HG03575 (cell line): ENCODE data around the gene LBX2.

Experiments
- ATAC-seq: cut with Tn5 transposase; IDR thresholded peaks from one replicate; pipeline ENCODE4 v1.9.1; 2021; ENCODE audit not compliant: unreplicated experiment, insufficient number of reproducible peaks, low FRiP score; ENCODE audit errors: extremely low read depth

The LBX2 gene

GRCh38 chr2:74527741-74528140 is 28.3 kb upstream of the LBX2 start:
- no peak for ATAC-seq

- no peak for ATAC-seq
These were observed 27.3 kb upstream of the LBX2 start for GRCh38 chr2:74526649-74527230.

GRCh38 chr2:74525717-74526648 is 26.6 kb upstream of the LBX2 start, which contains the start of gene DQX1:
DQX1 (minus strand) TSS chr2:74526231; CDS start chr2:74525729, 502 bp downstream.
- ATAC-seq, result no peak

DNA sequence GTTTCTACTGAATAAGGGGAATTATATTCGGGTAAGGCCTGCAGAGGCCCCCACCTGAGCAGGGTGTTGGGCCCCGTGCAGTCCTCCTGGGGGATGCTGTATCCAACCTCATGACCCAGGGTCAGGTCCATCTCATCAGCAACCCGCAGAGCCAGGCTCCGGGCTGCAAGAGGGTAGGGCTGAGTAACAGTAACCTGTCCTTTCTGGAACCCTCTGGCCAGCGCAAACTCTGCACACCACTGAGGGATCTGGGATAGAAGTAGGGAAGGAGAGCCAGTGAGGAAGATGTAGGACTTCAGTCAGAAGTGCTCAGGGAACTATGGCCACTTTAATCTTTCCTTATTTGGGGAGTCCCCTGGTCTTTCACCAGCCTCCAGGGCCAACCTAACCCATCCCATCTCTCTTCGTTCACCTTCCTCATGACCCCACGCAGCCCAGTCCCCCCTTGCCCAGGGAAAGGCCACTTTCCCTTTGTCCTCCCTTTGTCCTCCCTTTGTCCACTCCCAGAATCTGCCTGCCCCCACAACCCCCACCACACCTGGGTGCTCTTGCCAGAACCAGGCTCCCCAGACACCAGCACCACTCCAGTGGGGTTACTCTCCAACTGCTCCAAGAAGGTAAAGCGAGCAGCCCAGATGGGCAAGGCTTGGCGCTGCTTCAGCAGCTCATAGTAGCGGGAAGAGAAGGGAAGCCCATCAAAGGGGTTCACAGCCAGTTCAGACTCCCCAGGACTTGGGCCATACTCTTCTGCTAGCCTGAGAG is 25.7 kb upstream of the LBX2 start:
- no peak for ATAC-seq

DNA sequence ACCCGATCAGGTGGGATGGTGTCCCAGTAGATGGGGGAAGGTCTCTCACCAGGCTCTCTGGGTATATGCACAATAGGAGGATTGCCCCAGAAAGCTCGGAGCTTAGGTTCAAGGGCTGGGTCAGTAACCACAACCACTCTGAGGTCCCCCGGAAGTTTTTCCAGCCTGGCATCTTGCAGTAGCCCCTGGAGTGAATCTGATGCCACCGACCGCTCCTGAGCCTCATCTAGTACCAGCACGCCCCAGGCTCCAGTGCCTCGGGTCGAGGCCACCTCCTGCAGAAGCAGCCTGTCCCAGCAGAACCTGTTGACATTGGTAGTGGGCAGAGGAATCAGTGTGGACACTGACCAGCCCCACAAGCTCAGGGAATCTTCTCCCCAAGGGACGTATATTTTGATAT is 24.6 kb upstream of the LBX2 start:
- no peak for ATAC-seq

DNA sequence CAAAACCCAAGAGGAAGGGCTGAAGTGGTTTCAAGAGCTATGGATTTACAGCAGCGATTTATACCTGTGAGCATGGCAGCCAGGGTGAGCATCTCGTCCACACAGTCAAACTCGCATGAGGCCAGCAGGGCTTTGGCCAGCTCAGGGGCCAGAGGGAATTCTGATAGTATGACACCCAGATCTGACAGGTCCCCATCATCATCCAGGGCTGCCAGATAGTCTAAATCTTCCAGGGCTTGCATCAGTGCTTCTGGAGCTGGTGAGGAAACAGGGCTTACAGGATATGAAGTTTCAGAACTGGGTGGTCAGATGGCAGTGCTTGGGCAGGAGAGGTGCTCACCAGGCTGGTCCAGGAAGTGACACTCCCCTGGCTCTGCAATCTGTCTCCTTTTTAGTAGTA is 23.1 kb upstream of the LBX2 start:
- ATAC-seq, result no peak

DNA sequence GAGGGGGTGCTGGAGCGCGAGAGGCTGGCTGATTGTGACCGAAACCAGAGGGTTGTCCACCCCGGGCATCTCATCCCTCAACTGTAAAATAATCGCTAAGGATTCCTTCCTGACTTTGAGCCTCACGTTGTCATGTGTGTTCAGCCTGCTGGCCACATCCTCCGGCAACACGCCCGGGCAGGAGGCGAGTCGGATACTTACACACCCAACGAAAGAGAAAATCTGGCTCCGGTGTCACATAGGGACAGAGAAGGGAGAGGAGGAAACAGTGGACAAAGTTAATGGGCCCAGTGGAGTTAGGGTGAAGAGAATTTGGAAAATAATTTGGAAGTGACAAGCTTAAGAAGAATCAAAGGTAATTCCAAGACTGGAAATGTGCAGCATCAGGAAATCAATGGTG is 17.2 kb upstream of the LBX2 start:
- ATAC-seq, result no peak

DNA sequence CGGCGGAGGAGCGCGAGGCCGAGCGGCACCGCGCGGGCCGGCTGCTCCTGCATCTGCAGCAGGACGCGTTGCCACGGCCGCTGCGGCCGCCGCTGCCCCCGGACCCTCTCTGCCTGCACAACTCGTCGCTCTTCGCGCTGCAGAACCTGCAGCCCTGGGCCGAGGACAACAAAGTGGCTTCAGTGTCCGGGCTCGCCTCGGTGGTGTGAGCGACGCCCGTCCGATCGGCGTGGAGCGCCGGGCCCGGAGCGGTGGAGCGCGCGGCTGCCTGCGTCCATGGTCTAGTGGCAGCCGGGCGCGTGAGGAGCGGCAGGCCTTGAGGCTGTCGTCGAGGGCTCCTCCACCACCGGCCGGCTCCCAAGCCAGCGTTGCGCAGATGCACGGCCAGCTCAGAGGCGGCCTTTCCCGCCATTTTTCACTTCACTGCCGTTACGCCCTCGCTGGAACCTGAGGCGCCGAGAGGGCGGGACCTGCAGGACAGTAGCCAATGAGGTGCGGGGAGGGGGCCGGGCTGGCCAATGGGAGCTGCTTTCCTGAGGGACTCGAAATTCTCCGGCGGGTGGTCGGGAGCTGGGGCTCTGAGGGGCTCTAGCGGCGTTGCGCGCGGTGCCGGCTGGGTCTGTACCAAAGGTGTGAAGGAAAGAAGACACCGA is 16.7 kb upstream of the LBX2 start:
- ATAC-seq, result no peak

DNA sequence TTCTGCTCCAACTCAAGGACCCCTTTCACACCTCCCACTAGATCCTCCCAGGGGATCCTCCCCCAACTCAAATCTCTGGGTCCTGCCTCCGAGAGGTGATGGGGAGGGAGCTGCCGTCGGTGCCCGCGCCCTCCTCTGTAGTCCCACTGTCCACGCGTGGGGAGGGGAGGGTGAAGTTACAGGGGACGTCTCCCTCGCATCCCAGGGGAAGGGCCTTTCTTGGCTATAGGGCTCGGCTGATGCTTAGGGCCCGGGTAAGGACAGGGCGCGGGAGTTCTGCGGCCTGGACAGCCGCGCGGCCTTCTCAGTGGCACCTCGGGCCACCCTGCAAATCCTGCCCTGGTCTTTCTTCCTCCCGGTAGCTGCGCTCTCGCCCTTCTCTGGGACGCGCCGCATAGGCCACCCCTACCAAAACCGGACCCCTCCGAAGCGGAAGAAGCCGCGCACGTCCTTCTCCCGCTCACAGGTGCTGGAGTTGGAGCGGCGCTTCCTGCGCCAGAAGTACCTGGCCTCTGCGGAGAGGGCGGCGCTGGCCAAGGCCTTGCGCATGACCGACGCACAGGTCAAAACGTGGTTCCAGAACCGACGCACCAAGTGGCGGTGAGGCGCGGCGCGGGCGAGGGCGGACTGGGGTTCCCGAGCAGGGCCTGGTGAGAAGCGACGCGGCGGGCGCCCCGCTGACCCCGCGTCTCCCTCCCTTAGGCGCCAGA is 16.0 kb upstream of the LBX2 start:
- no peak for ATAC-seq

- ATAC-seq, result no peak
These were observed 15.2 kb upstream of the LBX2 start, which contains the start of gene TLX2 for GRCh38 chr2:74514368-74515270. TLX2 (plus strand) TSS chr2:74514450; CDS start chr2:74514807, 357 bp downstream.

DNA sequence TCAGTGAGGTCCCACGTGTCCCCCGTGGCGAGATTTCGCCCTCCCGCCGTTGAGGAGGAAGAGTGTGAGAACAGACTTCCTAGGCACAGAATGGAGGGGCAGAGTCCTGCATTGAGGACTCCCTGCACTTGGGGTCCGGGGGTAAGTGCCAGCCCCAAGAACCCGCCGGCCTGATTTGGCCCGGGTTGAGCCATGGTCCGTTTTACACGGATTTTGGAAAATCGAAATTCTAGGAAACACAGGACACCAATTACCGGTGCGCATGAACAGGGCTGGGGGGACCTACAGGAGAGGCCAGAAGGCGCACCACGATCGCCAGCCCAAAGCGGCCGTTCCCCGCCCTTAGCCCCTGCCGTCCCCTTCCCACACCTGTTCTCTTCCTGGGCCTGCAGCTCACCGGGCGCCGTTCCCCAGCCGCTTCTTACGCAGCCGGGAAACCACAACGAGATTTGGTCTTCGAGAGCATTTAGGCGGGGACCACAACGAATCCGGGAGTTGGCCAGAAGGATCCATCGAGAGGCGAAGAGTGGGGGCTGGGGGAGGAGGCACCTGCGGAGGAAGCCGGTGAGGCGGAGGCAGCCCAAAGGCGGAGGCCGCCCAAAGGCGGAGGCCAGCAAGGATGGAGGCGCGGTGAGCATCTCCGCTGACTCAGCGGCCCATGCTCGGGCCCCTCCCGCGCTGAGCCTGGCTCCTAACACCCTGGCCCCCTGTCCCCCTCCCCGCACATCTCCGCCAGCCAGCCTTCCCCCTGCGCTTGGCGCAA is 14.4 kb upstream of the LBX2 start:
- no peak for ATAC-seq

GRCh38 chr2:74512744-74513604 is 13.6 kb upstream of the LBX2 start:
- ATAC-seq, result no peak

- ATAC-seq, result no peak
These were observed 11.9 kb upstream of the LBX2 start for GRCh38 chr2:74511104-74511989.

DNA sequence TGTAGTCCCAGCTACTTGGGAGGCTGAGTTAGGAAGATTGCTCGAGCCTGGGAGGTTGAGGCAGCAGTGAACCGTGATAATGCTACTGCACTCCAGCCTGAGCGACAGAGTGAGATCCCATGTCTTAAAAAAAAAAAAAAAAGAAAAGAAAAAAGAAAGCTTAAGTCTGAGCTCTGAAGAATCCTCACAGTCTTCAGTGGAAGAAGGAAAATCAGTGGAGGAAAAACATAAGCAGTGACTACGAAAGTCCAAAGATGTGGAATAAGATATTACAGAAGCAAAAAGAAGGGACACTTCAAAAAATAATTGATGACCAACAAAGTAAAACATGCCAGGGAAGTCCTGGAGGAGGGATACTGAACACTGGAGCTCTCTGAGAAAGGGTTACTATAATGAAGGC is 10.9 kb upstream of the LBX2 start:
- no peak for ATAC-seq

GRCh38 chr2:74507926-74508520 is 8.6 kb upstream of the LBX2 start:
- ATAC-seq, result no peak
